HG02798 (cell line): ENCODE results near the gene SLC8A2.
"Not testable (repeated sequence)": the region's sequence is repeated elsewhere in the genome, so short reads cannot be mapped to it uniquely, and the experiment has no call there.

Experiments
- ATAC-seq: cut with Tn5 transposase; IDR thresholded peaks from one replicate; pipeline ENCODE4 v1.9.1; 2021; ENCODE audit warnings: mild to moderate bottlenecking; ENCODE audit not compliant: unreplicated experiment, poor library complexity

Gene SLC8A2

GRCh38 chr19:47389150-47389556 is 82.5 kb downstream of the SLC8A2 start:
- ATAC-seq, result no peak

DNA sequence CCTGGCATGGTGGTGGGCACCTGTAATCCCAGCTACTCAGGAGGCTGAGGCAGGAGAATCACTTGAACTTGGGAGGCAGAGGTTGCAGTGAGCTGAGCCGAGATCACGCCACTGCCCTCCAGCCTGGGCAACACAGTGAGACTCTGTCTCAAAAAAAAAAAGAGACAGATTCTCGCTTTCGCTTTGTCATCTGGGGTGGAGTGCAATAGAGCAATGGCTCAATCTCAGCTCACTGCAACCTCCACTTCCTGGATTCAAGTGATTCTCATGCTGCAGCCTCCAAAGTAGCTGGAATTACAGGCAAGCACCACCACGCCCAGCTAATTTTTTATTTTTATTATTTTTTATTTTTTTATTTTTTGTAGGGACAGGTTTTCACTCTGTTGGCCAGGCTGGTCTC is 83.0 kb downstream of the SLC8A2 start:
- ATAC-seq, result not testable (repeated sequence)

DNA sequence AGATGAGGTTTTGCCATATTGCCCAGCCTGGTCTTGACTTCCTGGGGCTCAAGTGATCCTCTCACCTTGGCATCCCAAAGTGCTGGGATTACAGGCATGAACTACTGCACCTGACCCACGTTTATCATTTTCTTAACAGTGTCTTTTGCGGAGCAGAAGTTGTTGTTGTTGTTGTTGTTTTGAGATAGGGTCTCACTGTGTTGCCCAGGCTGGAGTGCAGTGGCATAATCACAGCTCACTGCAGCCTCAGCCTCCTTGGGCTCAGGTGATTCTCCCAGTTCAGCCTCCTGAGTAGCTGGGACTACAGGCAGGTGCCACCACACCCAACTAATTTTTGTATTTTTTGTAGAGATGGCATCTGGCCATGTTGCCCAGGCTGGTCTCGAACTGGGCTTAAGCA is 84.1 kb downstream of the SLC8A2 start:
- not testable (repeated sequence) for ATAC-seq

GRCh38 chr19:47386582-47386981 is 85.1 kb downstream of the SLC8A2 start:
- ATAC-seq, result not testable (repeated sequence)

- not testable (repeated sequence) for ATAC-seq
Measured at GRCh38 chr19:47384533-47384932, 87.2 kb downstream of the SLC8A2 start.

DNA sequence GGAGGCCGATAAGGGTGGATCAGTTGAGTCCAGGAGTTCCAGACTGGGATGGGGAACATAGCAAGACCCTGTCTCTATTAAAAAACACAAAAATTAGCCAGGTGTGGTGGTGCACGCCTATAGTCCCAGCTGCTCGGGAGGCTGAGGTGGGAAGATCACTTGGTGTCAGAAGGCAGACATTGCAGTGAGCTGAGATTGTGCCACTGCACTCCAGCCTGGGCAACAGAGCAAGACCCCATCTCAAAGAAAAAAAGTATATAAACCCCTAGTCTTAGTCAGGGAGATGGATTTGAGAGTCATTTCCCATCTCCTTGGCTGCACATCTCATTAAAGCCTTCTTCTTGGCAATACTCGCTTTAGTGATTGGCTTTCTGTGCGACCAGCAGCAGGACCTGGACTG is 87.8 kb downstream of the SLC8A2 start:
- ATAC-seq, result not testable (repeated sequence)

GRCh38 chr19:47381653-47382279 is 89.9 kb downstream of the SLC8A2 start:
- no peak for ATAC-seq

DNA sequence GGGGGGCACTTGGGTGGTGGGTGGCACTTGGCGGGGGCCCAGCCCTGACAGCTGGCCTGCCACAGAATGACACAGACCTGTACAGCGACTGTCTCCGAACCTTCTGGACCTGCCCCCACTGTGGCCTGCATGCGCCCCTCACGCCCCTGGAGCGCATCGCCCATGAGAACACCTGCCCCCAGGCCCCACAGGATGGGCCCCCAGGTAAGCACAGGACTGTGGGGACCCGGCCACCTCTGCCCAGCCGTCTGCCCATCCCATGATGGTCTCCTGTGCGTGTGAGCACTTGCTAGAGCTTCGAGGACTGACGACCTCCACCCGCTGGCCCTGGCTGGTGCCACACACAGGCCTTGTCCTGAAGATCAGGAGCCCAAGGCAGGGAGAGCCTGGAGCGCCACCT is 90.6 kb downstream of the SLC8A2 start:
- ATAC-seq, result no peak

DNA sequence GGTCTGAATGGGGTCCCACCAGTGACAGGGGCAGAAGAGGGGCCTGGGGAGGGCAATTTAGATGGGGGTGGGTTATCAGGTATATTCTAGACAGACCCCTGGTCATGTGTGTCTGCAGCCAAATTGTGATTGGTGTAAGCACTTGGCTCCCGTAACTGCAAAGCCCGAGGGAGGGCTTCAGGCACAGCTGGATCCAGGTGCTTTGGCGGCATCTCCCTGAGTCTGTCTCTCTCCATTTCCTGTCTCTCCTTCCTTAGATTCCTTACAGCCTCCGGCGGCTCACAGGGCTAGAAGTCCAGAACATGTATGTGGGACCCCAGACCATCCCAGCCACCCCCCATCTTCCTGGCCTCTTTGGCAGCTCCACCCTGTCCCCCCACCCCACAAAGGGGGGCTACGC is 91.1 kb downstream of the SLC8A2 start:
- ATAC-seq, result no peak

DNA sequence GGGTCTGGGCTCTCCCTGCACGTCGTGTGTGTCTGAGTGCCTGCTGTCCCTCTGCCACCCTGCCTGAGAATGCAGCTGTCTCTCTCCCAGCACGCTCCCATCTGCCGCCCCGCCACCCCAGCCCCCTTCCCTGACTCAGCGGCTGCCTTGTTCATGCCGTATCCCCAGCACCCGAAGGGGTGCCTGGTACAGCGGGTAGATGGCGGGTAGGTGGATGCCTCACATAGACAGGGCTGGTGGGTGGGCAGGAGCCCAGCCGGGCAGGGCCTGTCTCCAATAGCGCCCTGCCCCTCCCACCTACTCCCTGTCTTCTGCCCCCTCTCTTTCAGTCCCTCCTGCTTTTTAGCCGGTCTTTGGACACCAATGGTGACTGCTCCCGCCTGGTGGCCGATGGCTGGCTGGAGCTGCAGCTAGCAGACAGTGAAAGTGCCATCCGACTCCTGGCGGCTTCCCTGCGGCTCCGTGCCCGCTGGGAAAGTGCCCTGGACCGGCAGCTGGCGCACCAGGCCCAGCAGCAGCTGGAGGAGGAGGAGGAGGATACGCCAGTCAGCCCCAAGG is 92.2 kb downstream of the SLC8A2 start:
- no peak for ATAC-seq

- ATAC-seq, result no peak
Measured at GRCh38 chr19:47378246-47378645, 93.4 kb downstream of the SLC8A2 start.
